ENCODE results near the gene HNRNPA1.
"Not testable (repeated sequence)": the region's sequence is repeated elsewhere in the genome, so short reads cannot be mapped to it uniquely, and the experiment has no call there.

The HNRNPA1 gene

DNA sequence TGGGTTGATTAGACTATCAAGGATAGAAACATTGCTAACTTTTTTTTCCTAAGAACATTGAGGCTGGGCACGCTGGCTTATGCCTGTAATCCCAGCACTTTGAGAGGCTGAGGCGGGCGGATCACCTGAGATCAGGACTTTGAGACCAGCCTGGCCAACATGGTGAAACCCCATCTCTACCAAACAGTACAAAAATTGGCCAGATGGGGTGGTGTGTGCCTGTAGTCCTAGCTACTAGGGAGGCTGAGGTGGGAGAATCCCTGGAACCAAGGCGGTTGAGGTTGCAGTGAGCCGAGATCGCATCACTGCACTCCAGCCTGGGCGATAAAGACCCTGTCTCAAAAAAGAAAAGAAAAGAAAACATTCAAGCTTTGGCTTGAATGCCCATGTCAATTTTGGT lies 31.8 kb downstream of the HNRNPA1 start:
- not testable (repeated sequence) for H2AK5ac ChIP-seq (ENCODE audit: low read length, severe bottlenecking); DNase-seq; H2BK12ac ChIP-seq (ENCODE audit: low read length in 2 of 2); H3K9ac ChIP-seq (ENCODE audit: low read length); H3K14ac ChIP-seq (ENCODE audit: low read length in 2 of 2); H3K27me3 ChIP-seq (ENCODE audit: control insufficient read depth in 1 of 2, insufficient read depth in 1 of 2, low read length in 2 of 2); H3K9me3 ChIP-seq (ENCODE audit: control insufficient read depth, low read length); H3K4me3 ChIP-seq (ENCODE audit: insufficient read depth in 1 of 2, low read depth in 1 of 2, low read length in 2 of 2); H3K79me1 ChIP-seq (replicated peaks; ENCODE audit: low read length, poor library complexity, severe bottlenecking); H2AFZ ChIP-seq (ENCODE audit: low read depth, low read length); H3K23ac ChIP-seq (ENCODE audit: low read length in 2 of 2); H2BK5ac ChIP-seq (ENCODE audit: low read depth, low read length, poor library complexity, severe bottlenecking); H3K4ac ChIP-seq (ENCODE audit: low read depth in 1 of 2, low read length in 2 of 2); H3K36me3 ChIP-seq (ENCODE audit: control insufficient read depth in 1 of 2, insufficient read depth in 2 of 2, low read depth in 1 of 2, low read length in 2 of 2); H3K27ac ChIP-seq (ENCODE audit: low read length, poor library complexity, severe bottlenecking); H3K18ac ChIP-seq (ENCODE audit: low read depth in 1 of 2, low read length in 2 of 2); H4K91ac ChIP-seq (ENCODE audit: low read length); H2BK120ac ChIP-seq (ENCODE audit: low read depth, low read length); H3K4me2 ChIP-seq (ENCODE audit: low read length, poor library complexity, severe bottlenecking); H2BK15ac ChIP-seq (ENCODE audit: low read depth, poor library complexity, severe bottlenecking); H4K8ac ChIP-seq (ENCODE audit: low read length); H3K4me1 ChIP-seq (ENCODE audit: control insufficient read depth, insufficient read depth, low read depth, low read length)
- 97% methylated on average over 6 of the region's 7 CpGs for WGBS

DNA sequence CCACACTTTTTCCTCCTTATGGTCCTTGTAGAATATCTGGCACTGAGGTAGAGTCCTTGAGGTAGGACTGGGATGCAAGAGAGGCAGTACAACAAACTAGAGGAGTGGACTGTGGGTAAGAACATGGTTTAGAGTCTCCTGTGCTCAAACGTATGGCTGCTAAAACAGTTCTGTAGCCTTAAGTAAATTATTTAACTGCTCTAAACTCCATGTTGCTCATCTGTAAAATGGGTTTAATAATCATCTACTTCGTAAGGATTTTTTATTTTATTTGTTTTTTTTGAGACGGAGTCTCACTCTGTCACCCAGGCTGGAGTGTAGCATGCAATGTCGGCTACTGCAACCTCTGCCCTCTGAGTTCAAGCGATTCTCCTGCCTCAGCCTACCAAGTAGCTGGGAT lies 40.8 kb downstream of the HNRNPA1 start:
- Histone ChIP-seq H2AK5ac (ENCODE audit: low read length, severe bottlenecking) (no peak overlapping the region), H3K4me3 (ENCODE audit: insufficient read depth in 1 of 2, low read depth in 1 of 2, low read length in 2 of 2) (no peak overlapping the region), H2AFZ (ENCODE audit: low read depth, low read length) (no peak overlapping the region), H4K91ac (ENCODE audit: low read length) (no peak overlapping the region), H3K4me1 (ENCODE audit: control insufficient read depth, insufficient read depth, low read depth, low read length) (peaks cover 4% of the 10 kb centered on the region), H3K9me3 (ENCODE audit: control insufficient read depth, low read length) (no peaks in the 10 kb centered on the region), H3K4me2 (ENCODE audit: low read length, poor library complexity, severe bottlenecking) (no peak overlapping the region), H3K14ac (ENCODE audit: low read length in 2 of 2) (no peak overlapping the region), H3K4ac (ENCODE audit: low read depth in 1 of 2, low read length in 2 of 2) (no peak overlapping the region), H2BK12ac (ENCODE audit: low read length in 2 of 2) (no peak overlapping the region), H3K27ac (ENCODE audit: low read length, poor library complexity, severe bottlenecking) (no peak overlapping the region), H2BK5ac (ENCODE audit: low read depth, low read length, poor library complexity, severe bottlenecking) (no peak overlapping the region), H4K8ac (ENCODE audit: low read length) (no peak overlapping the region), H3K18ac (ENCODE audit: low read depth in 1 of 2, low read length in 2 of 2) (no peak overlapping the region), H3K27me3 (ENCODE audit: control insufficient read depth in 1 of 2, insufficient read depth in 1 of 2, low read length in 2 of 2) (no peaks in the 10 kb centered on the region), H3K23ac (ENCODE audit: low read length in 2 of 2) (no peak overlapping the region), H3K79me1 (replicated peaks; ENCODE audit: low read length, poor library complexity, severe bottlenecking) (peaks cover 1% of the 10 kb centered on the region), H3K36me3 (ENCODE audit: control insufficient read depth in 1 of 2, insufficient read depth in 2 of 2, low read depth in 1 of 2, low read length in 2 of 2) (no peaks in the 10 kb centered on the region), H2BK15ac (ENCODE audit: low read depth, poor library complexity, severe bottlenecking) (no peak overlapping the region), H2BK120ac (ENCODE audit: low read depth, low read length) (no peak overlapping the region), H3K9ac (ENCODE audit: low read length) (no peak overlapping the region)
- DNase-seq: no peak
- 97% methylated on average over 4 of the region's 5 CpGs for WGBS

DNA sequence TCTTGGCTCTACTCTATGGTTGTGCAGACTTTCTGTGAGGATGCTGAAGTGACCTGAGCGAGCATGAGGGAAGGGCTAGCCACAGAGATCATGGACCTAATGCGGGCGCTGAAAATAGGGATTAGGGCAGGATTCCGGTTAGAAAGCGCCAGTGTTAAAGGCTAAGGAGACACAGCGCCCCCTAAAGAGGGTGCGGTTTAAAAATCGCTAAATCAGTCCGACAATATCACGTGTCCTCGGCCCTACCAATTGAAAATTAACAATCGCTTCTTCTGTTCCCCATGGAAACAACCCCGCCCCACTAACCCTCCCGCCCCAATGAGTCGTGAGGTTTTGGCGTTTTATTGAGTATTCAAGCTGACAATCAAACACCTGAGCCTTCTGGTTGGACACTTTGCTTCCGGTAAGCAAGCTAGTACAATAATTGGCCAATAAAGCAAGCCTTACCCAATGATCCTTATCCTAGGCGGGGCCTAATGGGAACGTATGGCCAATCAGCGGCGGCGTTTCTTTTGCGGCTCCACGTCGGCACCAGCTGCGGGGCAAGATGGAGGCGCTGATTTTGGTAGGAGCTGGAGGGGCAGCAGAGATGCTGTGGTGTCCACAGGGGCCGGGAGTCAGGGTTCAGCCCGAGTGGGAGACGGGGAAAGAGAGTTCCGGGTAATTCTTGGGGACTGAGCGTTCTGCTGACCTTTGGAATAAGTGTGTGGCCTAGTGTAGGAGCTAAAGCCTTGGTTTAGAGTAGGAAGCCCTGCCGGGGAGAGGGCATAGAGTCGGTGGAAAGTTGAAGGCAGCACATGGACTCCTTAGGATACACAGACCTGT lies 44.3 kb downstream of the HNRNPA1 start, which contains the start of gene COPZ1:
Gene COPZ1, plus strand, starts transcription at position 515 of the 825 bp plus-strand sequence. Its CDS starts 33 bp downstream, at position 548.
- Histone ChIP-seq H2BK12ac (ENCODE audit: low read length in 2 of 2) (no peak within 1 kb of the TSS), H2AK5ac (ENCODE audit: low read length, severe bottlenecking) (peak within 1 kb of the TSS; percentile 40), H3K18ac (ENCODE audit: low read depth in 1 of 2, low read length in 2 of 2) (peak within 1 kb of the TSS; percentile 93 to 96), H4K91ac (ENCODE audit: low read length) (peak within 1 kb of the TSS; percentile 90), H3K9ac (ENCODE audit: low read length) (peak within 1 kb of the TSS; percentile 100), H3K9me3 (ENCODE audit: control insufficient read depth, low read length) (no peaks in the 10 kb centered on the region), H2AFZ (ENCODE audit: low read depth, low read length) (peak within 1 kb of the TSS; percentile 10), H3K4me3 (ENCODE audit: insufficient read depth in 1 of 2, low read depth in 1 of 2, low read length in 2 of 2) (peak within 1 kb of the TSS; percentile 69 to 96), H3K4me2 (ENCODE audit: low read length, poor library complexity, severe bottlenecking) (peak within 1 kb of the TSS; percentile 83), H3K23ac (ENCODE audit: low read length in 2 of 2) (peak within 1 kb of the TSS in 1 of 2 experiments; percentile 64), H3K27ac (ENCODE audit: low read length, poor library complexity, severe bottlenecking) (peak within 1 kb of the TSS; percentile 82), H3K14ac (ENCODE audit: low read length in 2 of 2) (peak within 1 kb of the TSS in 1 of 2 experiments; percentile 19), H3K4ac (ENCODE audit: low read depth in 1 of 2, low read length in 2 of 2) (peak within 1 kb of the TSS; percentile 72 to 89), H3K27me3 (ENCODE audit: control insufficient read depth in 1 of 2, insufficient read depth in 1 of 2, low read length in 2 of 2) (no peaks in the 10 kb centered on the region), H3K36me3 (ENCODE audit: control insufficient read depth in 1 of 2, insufficient read depth in 2 of 2, low read depth in 1 of 2, low read length in 2 of 2) (peaks cover 1 to 6% of the 10 kb centered on the region in 2 experiments), H3K4me1 (ENCODE audit: control insufficient read depth, insufficient read depth, low read depth, low read length) (peaks cover 10% of the 10 kb centered on the region), H2BK5ac (ENCODE audit: low read depth, low read length, poor library complexity, severe bottlenecking) (peak within 1 kb of the TSS; percentile 22), H2BK15ac (ENCODE audit: low read depth, poor library complexity, severe bottlenecking) (no peak within 1 kb of the TSS), H2BK120ac (ENCODE audit: low read depth, low read length) (peak within 1 kb of the TSS; percentile 42), H3K79me1 (replicated peaks; ENCODE audit: low read length, poor library complexity, severe bottlenecking) (peaks cover 3% of the 10 kb centered on the region), H4K8ac (ENCODE audit: low read length) (peak within 1 kb of the TSS; percentile 98)
- 1% methylated on average over 30 of the region's 34 CpGs for WGBS
- peak; percentile 100 for DNase-seq

DNA sequence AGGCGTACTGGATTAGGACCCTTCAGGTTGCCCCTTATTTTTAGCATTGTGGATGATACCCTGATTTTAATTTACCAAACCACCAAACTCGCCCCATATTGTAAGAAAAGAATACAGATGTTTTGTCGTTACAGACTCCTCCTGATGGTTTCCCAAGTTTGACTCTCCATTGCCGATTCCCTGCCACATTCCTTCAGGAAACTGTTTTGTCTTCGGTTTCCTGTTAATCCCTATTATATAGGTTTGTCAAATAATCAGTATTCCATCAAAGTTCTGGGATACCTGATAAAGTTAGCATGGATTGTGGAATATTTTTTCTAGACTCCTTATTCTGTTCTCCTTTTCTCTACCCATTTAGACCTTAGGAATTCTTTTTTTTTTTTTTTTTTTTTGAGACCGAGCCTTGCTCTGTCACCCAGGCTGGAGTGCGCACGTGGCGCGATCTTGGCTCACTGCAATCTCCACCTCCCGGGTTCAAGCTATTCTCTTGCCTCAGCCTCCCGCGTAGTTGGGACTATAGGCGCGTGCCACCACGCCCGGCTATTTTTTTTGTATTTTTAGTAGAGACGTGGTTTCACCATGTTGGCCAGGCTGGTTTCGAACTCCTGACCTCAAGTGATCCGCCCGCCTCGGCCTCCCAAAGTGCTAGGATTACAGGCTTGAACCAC lies 45.0 kb downstream of the HNRNPA1 start:
- H3K4me2 ChIP-seq (ENCODE audit: low read length, poor library complexity, severe bottlenecking): peak overlapping the region; percentile 83
- H3K36me3 ChIP-seq (ENCODE audit: control insufficient read depth in 1 of 2, insufficient read depth in 2 of 2, low read depth in 1 of 2, low read length in 2 of 2); H2BK5ac ChIP-seq (ENCODE audit: low read depth, low read length, poor library complexity, severe bottlenecking); H3K14ac ChIP-seq (ENCODE audit: low read length in 2 of 2); H3K27me3 ChIP-seq (ENCODE audit: control insufficient read depth in 1 of 2, insufficient read depth in 1 of 2, low read length in 2 of 2); H2AFZ ChIP-seq (ENCODE audit: low read depth, low read length); DNase-seq; H3K9me3 ChIP-seq (ENCODE audit: control insufficient read depth, low read length); H3K79me1 ChIP-seq (replicated peaks; ENCODE audit: low read length, poor library complexity, severe bottlenecking); H2BK12ac ChIP-seq (ENCODE audit: low read length in 2 of 2); H2BK15ac ChIP-seq (ENCODE audit: low read depth, poor library complexity, severe bottlenecking): not testable (repeated sequence)
- peaks cover 12% of the 10 kb centered on the region for H3K4me1 ChIP-seq (ENCODE audit: control insufficient read depth, insufficient read depth, low read depth, low read length)
- 76% methylated on average over 15 of the region's 22 CpGs for WGBS
- H3K4me3 ChIP-seq (ENCODE audit: insufficient read depth in 1 of 2, low read depth in 1 of 2, low read length in 2 of 2): peak overlapping the region; percentile 69 to 96
- peak overlapping the region in 1 of 2 experiments; percentile 64 for H3K23ac ChIP-seq (ENCODE audit: low read length in 2 of 2)
- H3K18ac ChIP-seq (ENCODE audit: low read depth in 1 of 2, low read length in 2 of 2): peak overlapping the region; percentile 93 to 96
- H2AK5ac ChIP-seq (ENCODE audit: low read length, severe bottlenecking): peak overlapping the region; percentile 40
- peak overlapping the region; percentile 84 for H4K91ac ChIP-seq (ENCODE audit: low read length)
- H2BK120ac ChIP-seq (ENCODE audit: low read depth, low read length): peak overlapping the region; percentile 42
- H3K27ac ChIP-seq (ENCODE audit: low read length, poor library complexity, severe bottlenecking): peak overlapping the region; percentile 82
- peak overlapping the region; percentile 81 for H4K8ac ChIP-seq (ENCODE audit: low read length)
- H3K9ac ChIP-seq (ENCODE audit: low read length): peak overlapping the region; percentile 100
- peak overlapping the region; percentile 72 to 89 for H3K4ac ChIP-seq (ENCODE audit: low read depth in 1 of 2, low read length in 2 of 2)

Measured in mesenchymal stem cell (in vitro differentiated cells and primary cell).